Measurements from ENCODE around the gene FADS1. TPM values are rescaled to one million over a fixed set of nuclear protein-coding genes. Genes with fewer than 3 reads are reported as not detected.
A peak's percentile ranks its signal among the peaks of the same experiment; 100 is the strongest.

Gene FADS1
- total and polyA plus RNA-seq, 2 of the 13 experiments (the other 11 are each of a cell fraction or from before 2014, with no cell fraction given) = 91.8 to 108 TPM

GRCh38 chr11:61756452-61757212 is 60.2 kb downstream of the FADS1 start (continued):
- TF ChIP-seq SRSF1 (optimal IDR thresholded peaks at IDR 0.05; ENCODE audit: low read depth, low read length) (peak; percentile 66), FUBP1 (CRISPR knock-in tag; IDR thresholded peaks at IDR 0.05; ENCODE audit: borderline replicate concordance) (no peak), KAT2B (IDR thresholded peaks at IDR 0.05; ENCODE audit: borderline replicate concordance, low read depth, low read length) (no peak), SAFB2 (CRISPR knock-in tag; IDR thresholded peaks at IDR 0.05; ENCODE audit: borderline replicate concordance, low read depth) (no peak; the same call in 1 of the 2 replicates), ZNF367 (CRISPR knock-in tag; IDR thresholded peaks at IDR 0.05; ENCODE audit: borderline replicate concordance) (no peak), ZNF33A (CRISPR knock-in tag; IDR thresholded peaks at IDR 0.05; ENCODE audit: borderline replicate concordance) (no peak), HHEX (CRISPR knock-in tag; IDR thresholded peaks at IDR 0.05) (peak; percentile 38; the same call in 1 of the 2 replicates), REPIN1 (CRISPR knock-in tag; IDR thresholded peaks at IDR 0.05; ENCODE audit: borderline replicate concordance, low read depth) (no peak), ZNF30 (CRISPR knock-in tag; IDR thresholded peaks at IDR 0.05) (no peak), ADNP (CRISPR knock-in tag; IDR thresholded peaks at IDR 0.05) (no peak), ZNF296 (CRISPR knock-in tag; conservative IDR thresholded peaks at IDR 0.05) (no peak), REL (CRISPR knock-in tag; conservative IDR thresholded peaks at IDR 0.05) (no peak), SPEN (CRISPR knock-in tag; IDR thresholded peaks at IDR 0.05; ENCODE audit: low read depth) (peak; percentile 63), KDM2A (CRISPR knock-in tag; IDR thresholded peaks at IDR 0.05; ENCODE audit: borderline replicate concordance, low read depth) (peak; percentile 27; the same call in 1 of the 2 replicates), ZNF142 (CRISPR knock-in tag; IDR thresholded peaks at IDR 0.05) (no peak; the same call in 1 of the 2 replicates), ZFX (CRISPR knock-in tag; IDR thresholded peaks at IDR 0.05; ENCODE audit: low read depth) (peak; percentile 83), ZNF274 (CRISPR knock-in tag; IDR thresholded peaks at IDR 0.05) (peak; percentile 22; the same call in 1 of the 2 replicates), EZH2 (conservative IDR thresholded peaks at IDR 0.05; ENCODE audit: low read depth, low read length) (no peak)
- TF ChIP-seq, protein P1, sequence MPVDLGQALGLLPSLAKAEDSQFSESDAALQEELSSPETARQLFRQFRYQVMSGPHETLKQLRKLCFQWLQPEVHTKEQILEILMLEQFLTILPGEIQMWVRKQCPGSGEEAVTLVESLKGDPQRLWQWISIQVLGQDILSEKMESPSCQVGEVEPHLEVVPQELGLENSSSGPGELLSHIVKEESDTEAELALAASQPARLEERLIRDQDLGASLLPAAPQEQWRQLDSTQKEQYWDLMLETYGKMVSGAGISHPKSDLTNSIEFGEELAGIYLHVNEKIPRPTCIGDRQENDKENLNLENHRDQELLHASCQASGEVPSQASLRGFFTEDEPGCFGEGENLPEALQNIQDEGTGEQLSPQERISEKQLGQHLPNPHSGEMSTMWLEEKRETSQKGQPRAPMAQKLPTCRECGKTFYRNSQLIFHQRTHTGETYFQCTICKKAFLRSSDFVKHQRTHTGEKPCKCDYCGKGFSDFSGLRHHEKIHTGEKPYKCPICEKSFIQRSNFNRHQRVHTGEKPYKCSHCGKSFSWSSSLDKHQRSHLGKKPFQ (CRISPR knock-in tag; IDR thresholded peaks at IDR 0.05; ENCODE audit: insufficient replicate concordance) = no peak

Data from HepG2 (cell line).